Right cardiac atrium (tissue), 5 donors: ENCODE measurements around the gene BICD1. TPM values are rescaled to one million over a fixed set of nuclear protein-coding genes. Genes with fewer than 3 reads are reported as not detected.
"Not testable (repeated sequence)": the region's sequence is repeated elsewhere in the genome, so short reads cannot be mapped to it uniquely, and the experiment has no call there.

ENCODE experiments used
- ATAC-seq, 2 donors: fragments of 200-7000 bp; cut with Tn5 transposase; one replicate each; pipeline versions ENCODE4 v1.8.0 to v1.9.1; 2020; ENCODE audit warnings: moderate library complexity in 2 of 2, mild to moderate bottlenecking in 1 of 2
- DNase-seq, 3 donors: peaks; one replicate each; pipeline ENCODE4 v3.0.0-alpha.2; 2020
- H3K27ac ChIP-seq: one replicate; pipeline ENCODE4 v1.5.1; 2013; ENCODE audit warnings: mild to moderate bottlenecking, low read length, control low read depth, moderate library complexity
- H3K27me3 ChIP-seq: one replicate; pipeline ENCODE4 v1.6.1; 2013; ENCODE audit not compliant: control insufficient read depth, insufficient read depth
- H3K4me1 ChIP-seq: one replicate; pipeline ENCODE4 v1.6.1; 2013; ENCODE audit warnings: low read length; ENCODE audit not compliant: control insufficient read depth, insufficient read depth
- H3K4me3 ChIP-seq: one replicate; pipeline ENCODE4 v1.5.1; 2013; ENCODE audit warnings: low read length, control low read depth
- H3K9me3 ChIP-seq: one replicate; pipeline ENCODE4 v1.6.1; 2013; ENCODE audit warnings: low read length; ENCODE audit not compliant: control insufficient read depth
- WGBS: extraction: QIAGEN DNeasy Blood & Tissue Kit; methylation state at CpG from one replicate; pipeline ENCODE4 v1.1.7; 2013; 5-methylcytosine and 5-hydroxymethylcytosine counted together
- intact Hi-C, 4 donors: fragments of 100-400 bp; cut with DNase I; formaldehyde crosslinking; loops; one replicate each; pipeline versions ENCODE4 v1.11.0 to v1.14.0; 2022 to 2023
- polyA plus RNA-seq: library from polyadenylated mRNA; stranded (reverse); fragments of 200-250 nt; gene quantifications from one replicate; pipeline ENCODE4 v1.2.3, GENCODE V29; 2013
- total RNA-seq, 4 donors: library from RNA; stranded (reverse); fragmentation: NEBNext Ultra II Directional; extraction: Animal tissue kit (Norgen Biotek cat#: 25700); gene quantifications; one replicate each; pipeline ENCODE4 v1.2.1, GENCODE V29; 2021
- donor health status: healthy with polysubstance abuse.
- donor health status: DM: no; HTN: yes; CAD: no.
- donor health status: DM: no; HTN: no; CAD: no.
- donor health status: DM: no; HTN: yes; CAD: no; lungs with severe emphysema.
- donor health status: DM: yes; HTN: yes; CAD: no.

BICD1 gene
- total and polyA plus RNA-seq, 5 donors = 3.1 to 12.8 (median 9.0) TPM

- DNase-seq = peak in 1 of 3 donors; percentile 12
- intact Hi-C loops = no loop called here
- no peaks in the 10 kb centered on the region for H3K27me3 ChIP-seq
- H3K27ac ChIP-seq = no peak overlapping the region
- H3K9me3 ChIP-seq = no peaks in the 10 kb centered on the region
- 81% methylated on average over 10 of the region's 10 CpGs for WGBS
- H3K4me1 ChIP-seq = no peaks in the 10 kb centered on the region
- H3K4me3 ChIP-seq = no peak overlapping the region
- no peak for ATAC-seq
Measured at GRCh38 chr12:32217354-32218310, 111.0 kb downstream of the BICD1 start.

GRCh38 chr12:32223941-32224340 is 117.3 kb downstream of the BICD1 start:
- Histone ChIP-seq H3K27ac (no peak overlapping the region), H3K4me3 (no peak overlapping the region), H3K27me3 (no peaks in the 10 kb centered on the region), H3K4me1 (no peaks in the 10 kb centered on the region), H3K9me3 (no peaks in the 10 kb centered on the region)
- intact Hi-C loops = no loop called here
- no peak for ATAC-seq
- WGBS = 100% methylated on average over 1 of the region's 1 CpG
- no peak for DNase-seq

DNA sequence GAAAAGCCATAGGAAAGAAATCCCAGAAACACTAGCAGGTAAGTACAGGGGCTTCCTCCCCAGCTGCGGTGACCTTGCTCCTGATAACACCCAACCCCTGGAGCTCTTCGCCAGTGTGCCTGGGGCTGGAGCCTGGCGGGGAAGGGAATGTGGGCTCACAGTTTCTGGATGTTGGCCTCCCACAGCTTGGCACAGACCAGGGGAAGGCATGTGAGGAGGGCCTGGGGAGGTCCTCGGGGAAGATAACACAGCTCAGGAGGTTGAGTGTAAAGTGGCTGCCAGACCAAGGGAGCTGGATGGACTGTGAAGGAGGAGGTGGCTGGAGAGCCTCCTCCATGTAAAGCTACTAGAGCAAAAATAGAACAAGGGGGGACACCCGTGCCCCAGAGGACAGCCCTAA is 120.1 kb downstream of the BICD1 start:
- Histone ChIP-seq H3K4me1 (peaks cover 2% of the 10 kb centered on the region), H3K27me3 (no peaks in the 10 kb centered on the region), H3K9me3 (no peaks in the 10 kb centered on the region), H3K4me3 (no peak overlapping the region), H3K27ac (no peak overlapping the region)
- intact Hi-C loops = no loop called here
- WGBS = 76% methylated on average over 5 of the region's 5 CpGs
- no peak for ATAC-seq
- DNase-seq = no peak

DNA sequence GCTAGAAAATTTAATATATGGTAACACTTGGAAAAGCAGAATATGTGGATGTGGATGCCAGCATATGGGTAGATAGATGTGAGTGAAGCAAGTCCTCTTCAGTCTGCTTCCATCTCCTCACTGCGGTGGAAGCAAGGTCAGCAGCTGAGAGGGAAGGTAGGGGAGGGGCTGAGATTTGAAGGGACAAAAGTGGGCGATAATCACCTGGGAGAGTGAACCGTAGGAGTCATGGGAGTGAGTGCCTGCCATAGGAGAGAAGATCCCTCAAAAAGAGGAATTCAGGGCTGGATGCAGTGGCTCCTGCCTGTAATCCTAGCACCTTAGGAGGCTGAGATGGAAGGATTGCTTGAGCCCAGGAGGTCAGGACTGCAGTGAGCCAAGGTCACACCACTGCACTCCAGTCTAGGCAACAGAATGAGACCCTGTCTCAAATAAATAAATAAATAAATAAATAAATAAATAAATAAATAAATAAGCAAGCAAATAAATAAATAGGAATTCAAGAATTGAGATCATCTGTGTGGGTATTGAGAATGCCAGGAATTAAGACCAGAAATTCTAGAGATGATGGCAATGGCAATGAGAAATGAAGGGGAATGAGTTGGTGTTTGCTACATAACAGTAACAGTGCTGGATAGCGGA is 123.4 kb downstream of the BICD1 start:
- Histone ChIP-seq H3K4me1 (peaks cover 2% of the 10 kb centered on the region), H3K27ac (no peak overlapping the region)
- 79% methylated on average over 4 of the region's 4 CpGs for WGBS

GRCh38 chr12:32230613-32230993 is 124.0 kb downstream of the BICD1 start:
- no peaks in the 10 kb centered on the region for H3K9me3 ChIP-seq
- peaks cover 2% of the 10 kb centered on the region for H3K4me1 ChIP-seq
- H3K4me3 ChIP-seq = no peak overlapping the region
- intact Hi-C loops = no loop called here
- no peak for DNase-seq
- no peak overlapping the region for H3K27ac ChIP-seq
- WGBS = 85% methylated on average over 3 of the region's 3 CpGs
- no peaks in the 10 kb centered on the region for H3K27me3 ChIP-seq
- no peak for ATAC-seq

More for the DNA sequence above, 123.4 kb downstream of the BICD1 start:
- ATAC-seq (no peak), DNase-seq (no peak)
- intact Hi-C loops = no loop called here
- no peak overlapping the region for H3K4me3 ChIP-seq
- H3K9me3 ChIP-seq = no peaks in the 10 kb centered on the region
- H3K27me3 ChIP-seq = no peaks in the 10 kb centered on the region

DNA sequence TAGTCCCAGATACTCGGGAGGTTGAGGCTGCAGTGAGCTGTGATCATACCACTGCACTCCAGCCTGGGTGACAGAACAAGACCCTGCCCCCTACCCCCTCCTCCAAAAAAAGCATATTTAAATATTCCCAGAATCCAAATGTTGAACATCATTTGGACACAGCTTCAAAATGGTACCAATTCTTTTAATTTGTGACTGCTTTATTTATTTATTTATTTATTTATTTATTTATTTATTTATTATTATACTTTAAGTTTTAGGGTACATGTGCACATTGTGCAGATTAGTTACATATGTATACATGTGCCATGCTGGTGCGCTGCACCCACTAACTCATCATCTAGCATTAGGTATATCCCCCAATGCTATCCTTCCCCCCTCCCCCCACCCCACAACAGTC is 124.7 kb downstream of the BICD1 start:
- H3K27ac ChIP-seq, H3K4me1 ChIP-seq, ATAC-seq, H3K4me3 ChIP-seq, H3K9me3 ChIP-seq, DNase-seq, H3K27me3 ChIP-seq, intact Hi-C loops: not testable (repeated sequence)
- 95% methylated on average over 2 of the region's 2 CpGs for WGBS

DNA sequence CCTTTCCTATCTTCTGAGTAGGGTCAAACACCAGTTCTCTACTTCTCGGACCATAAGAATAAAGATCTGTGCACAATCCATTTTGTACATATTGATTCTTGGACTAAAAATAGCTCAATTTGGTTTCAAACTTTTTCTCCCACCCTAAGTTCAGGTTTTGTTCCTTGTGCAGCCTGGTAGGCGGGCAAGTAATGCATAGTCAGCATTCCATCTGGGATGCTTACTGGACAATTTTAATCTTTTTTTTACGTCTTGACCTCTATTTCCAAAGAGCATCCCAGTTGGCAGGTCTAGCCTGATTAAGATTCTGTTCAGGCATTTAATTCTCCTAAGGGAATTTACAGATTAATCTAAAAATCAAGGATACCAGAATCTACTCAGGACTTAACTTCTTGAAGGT is 126.9 kb downstream of the BICD1 start:
- intact Hi-C loops = no loop called here
- no peak for DNase-seq
- WGBS = 58% methylated on average over 3 of the region's 3 CpGs

GRCh38 chr12:32235251-32235650 is 128.6 kb downstream of the BICD1 start:
- WGBS = 89% methylated on average over 2 of the region's 2 CpGs
- no peak overlapping the region for H3K4me3 ChIP-seq
- H3K4me1 ChIP-seq = no peaks in the 10 kb centered on the region
- no peak overlapping the region for H3K27ac ChIP-seq
- H3K9me3 ChIP-seq = no peaks in the 10 kb centered on the region
- intact Hi-C loops = no loop called here
- ATAC-seq (no peak), DNase-seq (no peak)
- H3K27me3 ChIP-seq = no peaks in the 10 kb centered on the region

More for the DNA sequence above, 126.9 kb downstream of the BICD1 start:
- Histone ChIP-seq H3K4me3 (no peak overlapping the region), H3K9me3 (no peaks in the 10 kb centered on the region), H3K27ac (no peak overlapping the region), H3K4me1 (peaks cover 2% of the 10 kb centered on the region), H3K27me3 (no peaks in the 10 kb centered on the region)
- ATAC-seq = no peak

DNA sequence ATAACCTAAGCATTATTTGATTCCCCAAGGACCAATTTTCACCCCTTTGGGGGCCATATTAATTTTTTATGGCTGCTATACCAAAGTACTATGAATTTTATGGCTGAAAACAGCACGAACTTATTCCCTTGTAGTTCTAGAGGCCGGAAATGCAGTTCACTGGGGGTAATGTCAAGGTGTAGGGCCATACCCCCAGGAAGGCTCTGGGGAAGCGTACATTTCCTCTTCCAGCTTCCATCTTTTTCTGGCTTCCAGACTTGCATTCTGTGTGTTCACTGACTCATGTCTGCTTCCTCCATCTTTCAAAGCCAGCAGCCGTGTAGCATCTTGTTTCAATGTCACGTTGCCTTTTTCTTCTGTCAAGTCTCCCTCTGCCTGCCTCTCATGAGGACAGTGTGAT is 133.5 kb downstream of the BICD1 start:
- WGBS = 89% methylated on average over 5 of the region's 5 CpGs
- no peak overlapping the region for H3K27ac ChIP-seq
- no peak for DNase-seq
- intact Hi-C loops = no loop called here
- H3K9me3 ChIP-seq = no peaks in the 10 kb centered on the region
- H3K27me3 ChIP-seq = no peaks in the 10 kb centered on the region
- no peak overlapping the region for H3K4me3 ChIP-seq
- no peak for ATAC-seq
- no peaks in the 10 kb centered on the region for H3K4me1 ChIP-seq

GRCh38 chr12:32240831-32241230 is 134.2 kb downstream of the BICD1 start:
- ATAC-seq (no peak), DNase-seq (no peak)
- Histone ChIP-seq H3K27ac (no peak overlapping the region), H3K4me3 (no peak overlapping the region), H3K27me3 (no peaks in the 10 kb centered on the region), H3K9me3 (no peaks in the 10 kb centered on the region), H3K4me1 (no peaks in the 10 kb centered on the region)
- intact Hi-C loops = no loop called here
- WGBS = 71% methylated on average over 4 of the region's 4 CpGs

DNA sequence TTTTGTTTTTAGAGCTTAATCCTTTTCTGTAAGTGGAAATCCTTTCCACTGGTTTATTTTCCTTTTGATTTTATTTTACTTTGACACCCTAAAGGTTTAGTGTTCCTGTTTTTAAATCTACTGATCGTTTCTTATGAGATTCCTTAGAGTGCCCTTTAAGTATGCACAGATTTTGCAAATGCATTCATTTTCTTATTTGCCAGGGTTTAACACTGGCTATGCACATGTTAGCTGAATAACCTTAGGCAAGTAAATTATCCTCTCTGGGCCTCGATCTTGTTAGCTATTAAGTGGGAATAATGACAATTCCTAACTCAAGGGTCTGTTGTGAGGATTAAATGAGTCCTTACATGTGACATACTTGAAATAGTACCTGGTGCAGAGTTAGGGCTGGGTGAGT is 136.0 kb downstream of the BICD1 start:
- no peak for ATAC-seq
- 85% methylated on average over 2 of the region's 2 CpGs for WGBS
- intact Hi-C loops = no loop called here

More for the DNA sequence above, 136.0 kb downstream of the BICD1 start:
- Histone ChIP-seq H3K4me3 (no peak overlapping the region), H3K4me1 (no peaks in the 10 kb centered on the region), H3K27me3 (no peaks in the 10 kb centered on the region), H3K9me3 (no peaks in the 10 kb centered on the region), H3K27ac (no peak overlapping the region)
- DNase-seq = no peak
